GM18499 (cell line): ENCODE measurements around the gene TMEM150B.
A peak's percentile ranks its signal among the peaks of the same experiment; 100 is the strongest.

Experiments
- ATAC-seq: cut with Tn5 transposase; IDR thresholded peaks from one replicate; pipeline ENCODE4 v1.9.1; 2021; ENCODE audit warnings: moderate number of reproducible peaks; ENCODE audit not compliant: insufficient read depth, unreplicated experiment

TMEM150B gene

GRCh38 chr19:55279770-55280643 is 45.1 kb downstream of the TMEM150B start, which contains the start of gene HSPBP1:
Gene HSPBP1, minus strand, starts transcription at chr19:55280110. Its CDS starts 502 bp downstream, at chr19:55279608.
- peak; percentile 42 for ATAC-seq

DNA sequence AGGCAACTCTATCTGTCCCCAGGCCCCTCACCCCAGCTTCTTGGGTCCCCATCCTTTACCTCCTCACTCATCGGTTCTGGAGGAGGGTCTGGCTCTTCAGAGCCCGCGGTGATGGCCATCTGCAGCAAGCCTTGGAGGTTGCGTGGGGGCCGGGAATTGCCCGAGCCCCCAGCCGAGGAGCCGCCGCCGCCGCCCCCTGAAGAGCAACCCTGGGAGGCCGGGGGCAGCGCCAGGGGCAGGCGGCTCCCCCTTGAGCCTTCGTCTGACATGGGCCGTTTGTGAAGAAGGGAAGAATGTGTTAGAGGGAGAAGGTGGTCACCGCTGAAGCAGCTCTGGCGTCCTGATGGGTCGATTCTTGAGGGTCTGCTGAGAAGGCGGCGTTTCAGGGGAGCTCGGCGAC is 45.8 kb downstream of the TMEM150B start:
- no peak for ATAC-seq

DNA sequence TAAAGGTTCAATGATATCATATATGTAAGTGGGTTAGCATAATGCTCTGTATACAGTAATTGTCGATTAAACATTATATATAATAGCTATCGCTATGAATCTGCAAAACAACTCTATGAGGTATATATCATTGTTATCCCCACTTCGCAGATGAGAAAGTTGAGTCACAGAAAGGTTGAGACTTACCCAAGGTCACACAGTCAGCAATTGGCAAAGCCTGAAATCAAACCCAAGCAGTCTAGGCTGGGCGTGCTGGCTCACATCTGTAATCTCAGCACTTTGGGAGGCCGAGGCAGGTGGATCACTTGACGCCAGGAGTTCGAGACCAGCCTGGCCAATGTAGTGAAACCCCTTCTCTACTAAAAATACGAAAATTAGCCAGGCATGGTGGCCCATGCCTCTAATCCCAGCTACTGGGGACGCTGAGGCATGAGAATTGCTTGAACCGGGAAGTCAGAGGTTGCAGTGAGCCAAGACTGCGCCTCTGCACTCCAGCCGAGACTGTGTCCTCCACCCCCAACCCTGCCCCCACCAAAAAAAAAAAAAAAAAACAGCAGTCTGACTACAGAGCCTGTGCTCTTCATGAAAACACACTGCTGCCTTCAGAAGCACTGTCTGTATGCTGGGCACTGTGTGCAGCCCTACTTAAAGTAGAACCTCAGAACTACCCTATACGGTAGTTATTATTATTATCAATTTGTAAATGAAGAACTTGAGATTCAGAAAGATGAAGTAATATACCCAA is 46.6 kb downstream of the TMEM150B start:
- no peak for ATAC-seq

- ATAC-seq, result no peak
These were observed 47.6 kb downstream of the TMEM150B start for GRCh38 chr19:55277494-55277893.

DNA sequence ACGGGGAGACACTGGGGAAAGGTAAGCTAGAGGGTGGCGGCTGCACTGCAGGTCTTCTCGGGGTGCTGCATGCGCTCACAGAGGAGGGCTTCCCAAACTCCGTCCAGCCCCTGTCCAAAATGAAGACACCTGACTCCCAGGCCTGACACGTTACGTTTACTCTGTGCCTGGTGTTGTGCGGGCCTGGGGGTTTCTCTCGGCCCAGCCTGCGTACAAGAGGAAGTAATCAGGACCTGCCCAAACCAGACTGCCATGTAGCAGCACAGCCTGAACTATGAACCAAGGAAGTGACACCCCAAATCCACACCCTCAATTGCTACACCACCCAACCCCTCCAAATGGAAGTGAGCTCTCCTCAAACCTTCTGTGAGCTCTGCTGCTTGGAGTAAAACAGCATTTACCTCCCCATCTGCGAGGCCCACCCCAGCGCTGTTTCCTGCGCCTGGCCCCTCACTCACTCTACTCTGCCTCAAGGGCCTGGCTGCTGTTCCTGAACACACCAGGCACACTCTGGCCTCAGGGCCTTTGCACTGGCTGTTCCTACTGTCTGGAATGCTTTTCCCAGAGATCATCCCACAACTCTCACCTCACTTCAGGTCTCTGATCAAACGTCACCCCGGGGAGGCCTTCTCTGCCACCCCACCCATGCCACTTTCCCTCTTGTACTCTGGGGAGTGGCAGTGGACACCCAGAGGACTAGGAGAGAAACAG is 48.3 kb downstream of the TMEM150B start:
- ATAC-seq, result no peak

DNA sequence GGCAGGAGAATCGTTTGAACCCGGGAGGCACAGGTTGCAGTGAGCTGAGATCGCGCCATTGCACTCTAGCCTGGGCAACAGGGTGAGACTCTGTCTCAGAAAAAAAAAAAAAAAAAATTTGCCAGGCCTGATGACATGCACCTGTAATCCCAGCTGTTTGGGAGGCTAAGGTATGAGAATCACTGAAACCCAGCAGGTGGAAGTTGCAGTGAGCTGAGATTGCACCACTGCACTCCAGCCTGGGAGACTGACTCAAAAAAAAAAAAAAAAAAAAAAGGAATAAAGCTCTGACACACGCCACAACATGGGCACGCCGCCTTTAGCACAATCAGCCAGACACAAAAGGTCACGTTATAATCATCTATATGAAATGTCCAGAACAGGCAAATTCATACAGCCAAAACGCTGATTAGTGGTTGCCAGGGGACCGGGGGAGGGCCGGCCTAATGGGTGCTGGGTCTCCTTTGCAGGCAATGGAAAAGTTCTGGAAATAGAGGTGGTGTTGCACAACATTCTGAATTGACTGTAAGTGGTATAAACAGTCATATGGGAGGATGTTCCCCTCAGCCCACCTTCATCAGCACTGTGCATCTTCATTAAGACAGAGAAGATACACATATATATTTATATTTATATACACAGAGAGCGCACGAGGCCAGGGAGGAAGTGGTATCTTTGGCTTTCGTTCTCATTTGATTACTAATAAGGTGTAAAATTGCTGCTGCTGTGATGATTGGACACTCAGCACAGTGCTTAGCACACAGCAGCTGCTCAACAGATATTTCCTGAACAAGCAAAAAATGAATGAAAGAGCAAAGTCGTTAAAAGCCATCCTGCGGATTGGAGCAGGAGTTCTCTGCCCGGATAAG is 49.1 kb downstream of the TMEM150B start:
- no peak for ATAC-seq

DNA sequence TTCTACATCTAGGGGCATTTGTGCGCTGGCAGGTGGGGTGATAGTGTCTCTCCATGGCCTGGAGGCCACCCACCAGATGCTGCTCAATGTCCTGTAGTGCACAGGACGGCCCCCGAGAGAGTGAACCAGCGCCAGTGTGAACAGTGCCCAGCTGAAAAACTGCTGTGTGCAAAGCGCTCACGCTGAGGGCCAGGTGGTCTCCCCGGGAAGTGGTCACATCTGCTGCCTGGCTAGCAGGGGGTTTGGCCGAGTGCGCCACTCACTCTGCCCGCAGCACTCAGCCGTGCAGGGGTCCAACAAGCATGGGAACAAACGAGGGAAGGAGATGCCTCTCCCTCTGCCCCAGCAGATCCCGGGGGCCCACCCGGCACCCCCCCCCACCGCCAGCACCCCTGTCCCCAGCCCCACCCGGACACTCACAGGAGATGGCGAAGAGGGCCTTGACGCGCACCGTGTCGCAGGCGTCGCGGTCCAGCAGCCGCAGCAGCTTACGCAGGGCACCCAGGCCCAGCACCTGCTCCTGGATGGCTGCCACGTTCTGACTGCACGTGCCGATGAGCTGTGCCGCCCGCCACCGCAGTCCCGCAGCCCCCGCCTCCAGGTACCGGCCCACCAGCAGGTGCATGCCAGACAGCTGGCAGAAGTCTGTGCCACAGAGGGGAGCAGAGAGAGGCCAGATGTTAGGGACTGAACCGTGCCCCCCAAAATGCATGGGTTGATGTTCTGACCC is 51.0 kb downstream of the TMEM150B start:
- ATAC-seq, result no peak

DNA sequence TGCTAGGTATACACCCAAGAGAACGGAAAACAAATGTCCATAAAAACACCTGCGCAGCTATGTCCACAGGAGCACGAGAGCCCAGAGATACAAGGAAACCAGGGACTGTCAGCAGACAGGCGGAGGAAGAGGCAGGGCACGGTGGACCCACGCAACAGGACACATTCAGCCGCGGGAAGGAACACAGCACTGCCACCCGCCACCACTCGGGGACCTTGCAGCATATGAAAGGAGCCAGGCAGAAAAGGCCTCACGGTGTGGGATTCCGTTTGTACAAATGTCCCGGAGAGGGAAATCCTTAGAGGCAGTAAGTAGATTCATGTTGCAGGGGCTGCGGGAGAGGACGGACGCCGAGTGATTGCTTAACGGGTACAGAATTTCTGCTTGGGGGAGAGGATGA is 53.0 kb downstream of the TMEM150B start:
- ATAC-seq, result no peak

DNA sequence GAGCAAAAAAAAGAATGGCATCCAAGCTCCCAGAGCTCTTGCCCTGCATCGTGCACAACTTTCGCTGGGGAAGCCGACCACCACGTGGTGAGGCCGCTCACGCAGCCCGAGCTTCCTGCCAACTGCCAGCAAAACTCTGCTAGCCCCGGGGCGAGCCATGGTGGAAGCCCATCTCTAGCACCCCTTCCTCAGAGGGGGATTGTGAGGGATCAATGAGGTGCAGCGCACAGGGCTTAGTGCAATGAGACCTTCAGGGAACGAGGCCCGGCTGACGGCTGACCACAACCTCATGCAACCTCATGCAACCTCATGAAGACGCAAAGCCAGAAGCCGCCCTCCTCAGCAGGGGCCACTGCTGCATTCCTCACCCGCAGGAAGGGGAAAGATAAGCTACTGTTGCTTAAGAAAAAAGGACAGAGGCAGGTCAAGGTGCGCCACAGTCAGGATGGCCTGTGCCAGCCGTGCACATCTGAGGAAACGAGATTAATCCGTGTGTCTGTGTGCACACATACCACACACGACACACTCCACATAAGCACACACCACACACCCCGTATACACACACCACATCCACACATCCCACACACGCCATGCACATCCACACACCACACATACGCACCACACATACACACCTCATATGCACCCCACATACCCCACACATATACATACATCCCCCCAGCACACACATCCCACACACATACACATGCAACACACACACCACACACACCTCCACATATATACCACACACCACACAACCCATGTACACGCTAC is 54.8 kb downstream of the TMEM150B start:
- ATAC-seq, result no peak

DNA sequence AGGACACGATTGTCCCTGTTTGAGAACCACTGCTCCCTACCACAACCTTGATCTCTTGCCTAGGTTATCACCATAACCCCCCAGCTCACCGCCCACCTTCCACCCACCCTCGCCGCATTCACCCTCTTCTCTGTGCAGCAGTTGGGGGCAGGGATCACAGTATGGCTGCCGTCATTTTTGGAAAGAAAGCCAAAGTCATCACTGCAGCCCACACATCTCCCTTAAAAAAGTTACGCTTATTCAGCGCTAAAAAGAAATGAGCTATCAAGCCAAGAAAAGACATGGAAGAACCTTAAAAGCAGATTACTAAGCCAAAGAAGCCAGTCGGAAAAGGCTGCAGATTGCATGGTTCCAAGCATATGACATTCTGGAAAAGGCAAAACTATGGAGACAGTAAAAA is 55.8 kb downstream of the TMEM150B start:
- no peak for ATAC-seq

- ATAC-seq, result no peak
These were observed 58.3 kb downstream of the TMEM150B start for GRCh38 chr19:55266840-55267239.

- no peak for ATAC-seq
These were observed 58.7 kb downstream of the TMEM150B start for GRCh38 chr19:55266404-55266803.

GRCh38 chr19:55265723-55266386 is 59.3 kb downstream of the TMEM150B start:
- ATAC-seq, result no peak

DNA sequence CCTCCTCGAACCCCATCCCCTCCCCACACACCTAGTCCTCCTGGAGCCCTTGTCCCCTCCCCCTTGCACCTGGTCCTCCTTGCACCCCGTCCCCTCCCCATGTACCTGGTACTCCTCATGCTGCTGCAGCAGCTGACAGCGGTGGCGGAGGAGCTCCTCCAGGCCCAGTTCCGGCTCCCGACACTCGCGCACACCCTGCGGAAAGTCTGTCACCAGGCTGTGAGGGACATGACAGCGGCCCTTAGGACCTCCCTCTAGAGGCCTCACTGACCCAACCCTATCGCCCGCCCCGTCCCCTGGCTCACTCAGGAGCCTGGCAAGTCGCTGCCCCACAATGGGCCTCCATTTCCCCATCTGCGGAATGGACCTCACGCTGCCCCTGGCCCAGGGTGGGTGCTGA is 60.0 kb downstream of the TMEM150B start:
- ATAC-seq, result no peak

GRCh38 chr19:55264531-55264930 is 60.6 kb downstream of the TMEM150B start:
- no peak for ATAC-seq
